GM18511 (cell line): ENCODE measurements around the gene TMCO5A.
A peak's percentile ranks its signal among the peaks of the same experiment; 100 is the strongest.

Experiments used
- ATAC-seq: cut with Tn5 transposase; IDR thresholded peaks from one replicate; pipeline ENCODE4 v1.9.1; 2021; ENCODE audit warnings: mild to moderate bottlenecking, moderate library complexity; ENCODE audit not compliant: unreplicated experiment

Gene TMCO5A

DNA sequence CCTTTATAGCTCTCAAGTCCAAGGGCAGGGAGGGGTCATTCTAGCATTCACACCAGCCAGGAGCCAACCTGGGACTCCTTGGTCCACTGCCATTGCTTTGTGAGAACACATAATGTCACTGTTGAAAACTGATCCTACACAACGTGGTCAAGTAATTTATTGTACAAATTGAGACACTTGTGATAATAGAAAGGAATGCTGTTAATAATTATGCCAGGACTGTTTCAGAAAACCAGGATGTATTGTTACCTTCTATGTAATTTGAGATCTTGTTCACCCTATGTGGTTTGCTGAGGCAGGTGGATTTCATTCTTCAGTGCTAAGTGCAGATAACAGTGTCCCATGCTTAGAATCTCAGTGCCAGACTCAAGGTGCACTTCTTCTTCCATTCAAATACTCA lies 33.3 kb downstream of the TMCO5A start:
- ATAC-seq: no peak

DNA sequence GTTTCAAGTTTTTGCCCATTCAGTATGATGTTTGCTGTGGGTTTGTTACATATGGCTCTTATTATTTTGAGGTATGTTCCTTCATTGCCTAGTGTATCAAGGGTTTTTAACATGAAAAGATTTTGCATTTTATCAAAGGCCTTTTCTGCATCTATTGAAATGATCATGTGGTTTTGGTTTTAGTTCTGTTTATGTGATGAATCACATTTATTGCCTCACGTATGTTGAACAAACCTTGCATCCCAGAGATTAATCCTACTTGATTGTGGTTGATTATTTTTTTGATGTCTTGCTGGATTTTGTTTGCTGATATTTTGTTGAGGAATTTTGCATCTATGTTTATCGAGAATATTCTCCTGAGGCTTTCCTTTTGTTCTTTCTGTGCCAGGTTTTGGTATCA lies 39.4 kb downstream of the TMCO5A start:
- no peak for ATAC-seq

GRCh38 chr15:37978231-37978630 lies 43.8 kb downstream of the TMCO5A start:
- ATAC-seq: no peak

DNA sequence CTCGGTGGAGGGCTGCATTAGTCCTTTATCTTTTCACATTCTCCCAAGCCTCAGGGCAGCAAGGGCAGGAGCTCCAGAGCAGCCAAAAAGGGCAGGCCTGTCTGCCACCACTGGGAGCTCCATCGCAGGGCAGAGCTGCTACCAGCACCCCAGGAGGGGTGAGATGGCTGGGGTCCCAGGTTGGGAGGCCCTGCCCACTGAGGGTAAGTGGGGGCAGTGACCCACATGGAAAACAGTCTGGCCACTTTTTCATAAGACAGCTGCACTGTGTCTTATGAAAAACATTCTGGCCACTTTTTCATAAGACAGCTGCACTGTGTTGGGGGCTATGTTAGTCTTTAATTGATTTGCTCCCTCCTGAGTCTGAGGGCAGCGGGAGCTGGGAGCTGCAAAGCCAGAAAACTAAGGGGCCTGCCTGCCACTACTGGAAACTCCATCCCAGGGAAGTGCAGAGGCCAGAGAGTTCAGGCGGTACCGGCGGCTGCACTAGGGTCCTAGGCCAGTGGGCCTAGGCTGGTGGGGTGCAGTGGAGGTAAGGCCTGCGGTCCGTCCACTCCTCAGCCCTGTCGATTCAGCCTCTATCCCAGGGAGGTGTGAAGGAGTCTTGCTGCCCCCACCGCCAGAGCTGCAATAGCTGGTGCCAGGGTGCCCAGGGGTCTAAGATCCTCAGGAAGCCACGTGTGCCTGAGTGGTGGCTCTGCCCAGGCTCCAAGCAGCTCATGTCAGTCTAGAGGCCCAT lies 45.4 kb downstream of the TMCO5A start:
- ATAC-seq: no peak

GRCh38 chr15:37981201-37981600 lies 46.8 kb downstream of the TMCO5A start:
- no peak for ATAC-seq

DNA sequence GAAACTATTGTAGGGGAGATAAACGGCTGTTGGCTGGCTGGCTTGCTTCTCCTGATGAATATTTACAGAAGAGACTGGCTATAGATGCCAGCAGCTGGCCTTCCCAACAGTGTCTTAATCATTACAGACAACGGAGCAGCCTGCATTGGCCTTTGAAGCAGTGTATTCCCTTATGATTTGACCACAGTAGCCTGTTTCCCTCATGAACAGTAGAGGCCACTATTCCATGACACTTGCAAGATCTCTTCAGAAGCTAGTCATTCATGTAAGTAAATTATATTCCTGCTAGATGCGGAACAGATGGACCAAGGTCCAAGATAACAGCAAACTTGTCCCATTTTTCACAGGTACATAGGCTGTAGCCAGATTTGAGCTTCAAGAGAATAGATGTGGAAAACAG lies 47.3 kb downstream of the TMCO5A start:
- no peak for ATAC-seq

- no peak for ATAC-seq
These were observed 49.9 kb downstream of the TMCO5A start for GRCh38 chr15:37984368-37984767.

GRCh38 chr15:37995461-37996347 lies 61.3 kb downstream of the TMCO5A start:
- ATAC-seq: peak; percentile 86
